ENCODE measurements around the gene CARD8. TPM values are rescaled to one million over a fixed set of nuclear protein-coding genes. Genes with fewer than 3 reads are reported as not detected.

CARD8 gene
- polyA plus RNA-seq, 3 donors: 15.4 to 41.2 (median 31.8) TPM

Other genes starting within 250 kb of the CARD8 start
- gene CABP5, start 211.8 kb downstream of the CARD8 start, polyA plus RNA-seq: not detected
- gene PLA2G4C, start 145.1 kb downstream of the CARD8 start, polyA plus RNA-seq: 1 to 10 TPM; 2.5 to 6.9 (median 3.3) TPM
- 10 to 100 TPM in 1 of 3 donors, 1 to 10 TPM in 2; 6.3 to 18.5 (median 7.4) TPM for gene LIG1, start 85.6 kb downstream of the CARD8 start, polyA plus RNA-seq
- gene ZSWIM9, start 85.2 kb downstream of the CARD8 start, polyA plus RNA-seq: 1 to 10 TPM; 3.0 to 7.8 (median 4.2) TPM
- gene ZNF114, start 14.2 kb upstream of the CARD8 start, polyA plus RNA-seq: 1 to 10 TPM in 1 of 3 donors, under 1 TPM in 1, not detected in 1; 0.07 to 1.9 TPM
- gene EMP3, start 69.6 kb upstream of the CARD8 start, polyA plus RNA-seq: 100 to 1,000 TPM in 1 of 3 donors, 10 to 100 TPM in 1, 1 to 10 TPM in 1; 8.6 to 115 (median 89.1) TPM
- 10 to 100 TPM in 1 of 3 donors, 1 to 10 TPM in 2; 3.8 to 12.8 (median 7.4) TPM for gene TMEM143, start 108.0 kb upstream of the CARD8 start, polyA plus RNA-seq
- gene SYNGR4, start 108.5 kb upstream of the CARD8 start, polyA plus RNA-seq: under 1 TPM in 1 of 3 donors, not detected in 2; 0.94 TPM
- gene KDELR1, start 135.6 kb upstream of the CARD8 start, polyA plus RNA-seq: 10 to 100 TPM; 86.8 to 98.2 (median 95.7) TPM
- gene GRIN2D, start 137.8 kb upstream of the CARD8 start, polyA plus RNA-seq: under 1 TPM; 0.07 to 0.34 (median 0.15) TPM
- gene GRWD1, start 190.1 kb upstream of the CARD8 start, polyA plus RNA-seq: 10 to 100 TPM in 2 of 3 donors, 1 to 10 TPM in 1; 7.5 to 29.5 (median 12.7) TPM
- under 1 TPM; 0.11 to 0.58 (median 0.17) TPM for gene KCNJ14, start 199.7 kb upstream of the CARD8 start, polyA plus RNA-seq
- gene CYTH2, start 213.5 kb upstream of the CARD8 start, polyA plus RNA-seq: 10 to 100 TPM; 36.5 to 50.2 (median 40.7) TPM